Adipose tissue (tissue), 3 donors: Measurements from ENCODE around the gene LPP. TPM values are rescaled to one million over a fixed set of nuclear protein-coding genes. Genes with fewer than 3 reads are reported as not detected.

Experiments used
- H3K27ac ChIP-seq: one replicate; pipeline ENCODE4 v1.5.1; 2013; ENCODE audit warnings: low read depth, low read length
- WGBS, 3 donors: extraction: QIAGEN DNeasy Blood & Tissue Kit; methylation state at CpG; one replicate each; pipeline ENCODE4 v1.1.7; 2013; 5-methylcytosine and 5-hydroxymethylcytosine counted together
- polyA plus RNA-seq, 3 donors: library from polyadenylated mRNA; stranded (reverse); fragments of 200-250 nt; gene quantifications; one replicate each; pipeline ENCODE4 v1.2.3, GENCODE V29; 2013
- donor health status: healthy with polysubstance abuse.
- donor health status: Bipolar disorder and iron deficiency.
- donor health status: healthy.

LPP gene
- polyA plus RNA-seq, 3 donors: 3.6 to 25.6 (median 11.3) TPM

- 90 to 94% (median 94%) methylated on average over 6 of the region's 6 CpGs for WGBS, 3 donors
- no peak overlapping the region for H3K27ac ChIP-seq
These were observed 20.3 kb upstream of the LPP start for GRCh38 chr3:188133646-188134045.

- 81 to 92% (median 89%) methylated on average over 1 of the region's 1 CpG for WGBS, 3 donors
- H3K27ac ChIP-seq: no peak overlapping the region
These were observed 19.9 kb upstream of the LPP start for GRCh38 chr3:188134079-188134478.

GRCh38 chr3:188134856-188135255 is 19.1 kb upstream of the LPP start:
- no peak overlapping the region for H3K27ac ChIP-seq
- 91 to 100% (median 100%) methylated on average over 1 of the region's 1 CpG for WGBS, 3 donors

GRCh38 chr3:188135271-188135670 is 18.7 kb upstream of the LPP start:
- H3K27ac ChIP-seq: no peak overlapping the region
- 73 to 86% (median 78%) methylated on average over 5 of the region's 5 CpGs for WGBS, 3 donors

GRCh38 chr3:188137051-188137450 is 16.9 kb upstream of the LPP start:
- WGBS, 3 donors: 15 to 61% (median 16%) methylated on average over 1 of the region's 1 CpG
- H3K27ac ChIP-seq: no peak overlapping the region

GRCh38 chr3:188139466-188139865 is 14.5 kb upstream of the LPP start:
- 94 to 96% (median 94%) methylated on average over 4 of the region's 4 CpGs for WGBS, 3 donors
- H3K27ac ChIP-seq: no peak overlapping the region

GRCh38 chr3:188146219-188146618 is 7.7 kb upstream of the LPP start:
- H3K27ac ChIP-seq: no peak overlapping the region
- WGBS, 3 donors: 93 to 100% (median 93%) methylated on average over 2 of the region's 2 CpGs

- no peak overlapping the region for H3K27ac ChIP-seq
- WGBS, 3 donors: 92 to 94% (median 94%) methylated on average over 3 of the region's 3 CpGs
These were observed 6.2 kb upstream of the LPP start for GRCh38 chr3:188147782-188148181.

GRCh38 chr3:188148318-188148717 is 5.6 kb upstream of the LPP start:
- no peak overlapping the region for H3K27ac ChIP-seq
- 32 to 75% (median 48%) methylated on average over 1 of the region's 1 CpG for WGBS, 3 donors

- no peak overlapping the region for H3K27ac ChIP-seq
These were observed 4.4 kb upstream of the LPP start for GRCh38 chr3:188149587-188149986.

GRCh38 chr3:188150982-188151381 is 3.0 kb upstream of the LPP start:
- H3K27ac ChIP-seq: no peak overlapping the region
- 95 to 99% (median 96%) methylated on average over 6 of the region's 6 CpGs for WGBS, 3 donors

More at GRCh38 chr3:188149587-188149986, 4.4 kb upstream of the LPP start:
- 87 to 91% (median 88%) methylated on average over 9 of the region's 9 CpGs for WGBS, 3 donors

- H3K27ac ChIP-seq: no peak overlapping the region
- WGBS, 3 donors: 86 to 90% (median 87%) methylated on average over 4 of the region's 4 CpGs
These were observed 2.5 kb upstream of the LPP start for GRCh38 chr3:188151438-188151837.

- no peak overlapping the region for H3K27ac ChIP-seq
- 25 to 34% (median 29%) methylated on average over 25 of the region's 25 CpGs for WGBS, 3 donors
These were observed 1.1 kb upstream of the LPP start for GRCh38 chr3:188152660-188153436.

GRCh38 chr3:188153437-188154013 is 432 bp upstream of the LPP start:
- H3K27ac ChIP-seq: peak overlapping the region; percentile 87
- WGBS, 3 donors: 0 to 1% (median 0%) methylated on average over 33 to 36 of the region's 36 CpGs

GRCh38 chr3:188154809-188155574 is 1.0 kb downstream of the LPP start:
- peak overlapping the region; percentile 87 for H3K27ac ChIP-seq
- 38 to 61% (median 39%) methylated on average over 8 of the region's 8 CpGs for WGBS, 3 donors

GRCh38 chr3:188156056-188156455 is 2.1 kb downstream of the LPP start:
- 63 to 87% (median 81%) methylated on average over 2 of the region's 2 CpGs for WGBS, 3 donors
- H3K27ac ChIP-seq: no peak overlapping the region

- H3K27ac ChIP-seq: no peak overlapping the region
- WGBS, 3 donors: 90 to 93% (median 90%) methylated on average over 6 of the region's 6 CpGs
These were observed 3.5 kb downstream of the LPP start for GRCh38 chr3:188157407-188157806.

GRCh38 chr3:188157971-188158370 is 4.0 kb downstream of the LPP start:
- H3K27ac ChIP-seq: no peak overlapping the region

GRCh38 chr3:188158731-188159310 is 4.9 kb downstream of the LPP start:
- WGBS, 3 donors: 79 to 90% (median 89%) methylated on average over 9 of the region's 9 CpGs
- H3K27ac ChIP-seq: no peak overlapping the region

More at GRCh38 chr3:188157971-188158370, 4.0 kb downstream of the LPP start:
- 37 to 90% (median 81%) methylated on average over 5 of the region's 5 CpGs for WGBS, 3 donors
